HL-60 (cell line): ENCODE results near the gene SHC1.

Experiments
- DNase-seq, 2 experiments: peaks; one replicate each; pipeline ENCODE4 v3.0.0-alpha.2; 2010 to 2020; ENCODE audit warnings: low read depth in 1 of 2, low spot score in 1 of 2
- H3K27ac ChIP-seq: fragments of 250-450 bp; sonication (Bioruptor Pico); replicated peaks from 2 replicates; pipeline ENCODE4 v1.5.1; 2020; ENCODE audit warnings: mild to moderate bottlenecking, moderate library complexity
- H3K27me3 ChIP-seq: fragments of 250-450 bp; sonication (Bioruptor Pico); 2 replicates; pipeline ENCODE4 v1.5.1; 2021; ENCODE audit warnings: mild to moderate bottlenecking, moderate library complexity; ENCODE audit not compliant: insufficient read depth, poor library complexity, severe bottlenecking
- H3K4me3 ChIP-seq: replicated peaks from 2 replicates; pipeline ENCODE4 v1.5.1; 2011; ENCODE audit warnings: mild to moderate bottlenecking, control low read depth, low read length; ENCODE audit not compliant: insufficient read depth
- CTCF ChIP-seq: IDR thresholded peaks from one replicate; pipeline ENCODE4 v1.5.1; 2011; ENCODE audit warnings: low read length, control low read depth, inconsistent platforms; ENCODE audit not compliant: insufficient read depth
- GABPA ChIP-seq: IDR thresholded peaks from 2 replicates; pipeline ENCODE4 v1.6.1; 2012; ENCODE audit warnings: low read depth
- POLR2AphosphoS5 ChIP-seq: IDR thresholded peaks from 2 replicates; pipeline ENCODE4 v1.6.1; 2012; ENCODE audit warnings: low read depth
- REST ChIP-seq: IDR thresholded peaks from 2 replicates; pipeline ENCODE4 v1.6.1; 2012; ENCODE audit warnings: low read depth; ENCODE audit not compliant: insufficient replicate concordance
- SPI1 ChIP-seq: IDR thresholded peaks from 2 replicates; pipeline ENCODE4 v1.6.1; 2012; ENCODE audit warnings: low read depth, mild to moderate bottlenecking, borderline replicate concordance

SHC1 gene

GRCh38 chr1:155011437-155012025 is 41.0 kb upstream of the SHC1 start:
- H3K27ac ChIP-seq = peak overlapping the region; percentile 94
- H3K4me3 ChIP-seq = peak overlapping the region; percentile 76; the same call in 1 of the 2 replicates
- no peaks in the 10 kb centered on the region for H3K27me3 ChIP-seq
- TF ChIP-seq REST (no peak), GABPA (no peak), SPI1 (no peak), POLR2AphosphoS5 (no peak), CTCF (no peak)
- DNase-seq = peak in 1 of 2 experiments; percentile 22

- H3K27me3 ChIP-seq = no peaks in the 10 kb centered on the region
- no peak for DNase-seq
- TF ChIP-seq CTCF (no peak), SPI1 (no peak), GABPA (no peak), REST (no peak), POLR2AphosphoS5 (no peak)
- peak overlapping the region; percentile 76 for H3K4me3 ChIP-seq
- H3K27ac ChIP-seq = peak overlapping the region; percentile 94
Measured at GRCh38 chr1:155011004-155011416, 40.5 kb upstream of the SHC1 start.

- DNase-seq = peak; percentile 79 to 89
- TF ChIP-seq REST (no peak), SPI1 (peak; percentile 88), POLR2AphosphoS5 (peak; percentile 78; the same call in 1 of the 2 replicates)
- Histone ChIP-seq H3K4me3 (peak overlapping the region; percentile 76), H3K27ac (peak overlapping the region; percentile 94), H3K27me3 (no peaks in the 10 kb centered on the region)
Measured at GRCh38 chr1:155010211-155010918, 39.8 kb upstream of the SHC1 start.
